ENCODE results near the gene GNG4. TPM values are rescaled to one million over a fixed set of nuclear protein-coding genes. Genes with fewer than 3 reads are reported as not detected.

The GNG4 gene
- total and polyA plus RNA-seq, 9 of the 15 experiments (the other 6 are each of a cell fraction or from before 2014, with no cell fraction given), result 0.06 to 0.58 (median 0.08) TPM; not detected in 4

- TF ChIP-seq E4F1 (CRISPR knock-in tag; IDR thresholded peaks at IDR 0.05; ENCODE audit: borderline replicate concordance), result no peak
- no peak for TF ChIP-seq SRSF9 (IDR thresholded peaks at IDR 0.05; ENCODE audit: borderline replicate concordance, low read depth, low read length)
- no peak for TF ChIP-seq DLX4 (CRISPR knock-in tag; IDR thresholded peaks at IDR 0.05)
- TF ChIP-seq MLLT1 (IDR thresholded peaks at IDR 0.05), result peak in 1 of 2 experiments; percentile 80; a peak in 3 of 4 replicates
- TF ChIP-seq, protein P1, sequence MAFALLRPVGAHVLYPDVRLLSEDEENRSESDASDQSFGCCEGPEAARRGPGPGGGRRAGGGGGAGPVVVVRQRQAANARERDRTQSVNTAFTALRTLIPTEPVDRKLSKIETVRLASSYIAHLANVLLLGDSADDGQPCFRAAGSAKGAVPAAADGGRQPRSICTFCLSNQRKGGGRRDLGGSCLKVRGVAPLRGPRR (CRISPR knock-in tag; IDR thresholded peaks at IDR 0.05), result no peak
- TF ChIP-seq TCF3 (CRISPR knock-in tag; IDR thresholded peaks at IDR 0.05), result no peak
- no peak for TF ChIP-seq ZZZ3 (IDR thresholded peaks at IDR 0.05)
- TF ChIP-seq CBX1 (IDR thresholded peaks at IDR 0.05; ENCODE audit: low read depth), result no peak
- no peak for TF ChIP-seq ZBTB17 (CRISPR knock-in tag; IDR thresholded peaks at IDR 0.05)
- no peak; a peak in 1 of 4 replicates for TF ChIP-seq SIN3A (IDR thresholded peaks at IDR 0.05; ENCODE audit: borderline replicate concordance in 2 of 2, control insufficient read depth in 1 of 2, low read depth in 2 of 2, low read length in 2 of 2)
- no peak for TF ChIP-seq HDAC6 (IDR thresholded peaks at IDR 0.05; ENCODE audit: low read depth, low read length)
- no peak for TF ChIP-seq MXI1 (IDR thresholded peaks at IDR 0.05; ENCODE audit: low read depth, low read length)
- no peak for TF ChIP-seq SRSF7 (optimal IDR thresholded peaks at IDR 0.05; ENCODE audit: low read depth, low read length)
- TF ChIP-seq TRIM24 (IDR thresholded peaks at IDR 0.05), result no peak
- no peak for TF ChIP-seq ASH1L (IDR thresholded peaks at IDR 0.05; ENCODE audit: borderline replicate concordance, low read depth, partially characterized antibody)
- peak; percentile 61; the same call in 1 of the 2 replicates for TF ChIP-seq BCOR (IDR thresholded peaks at IDR 0.05)
- TF ChIP-seq, protein P2, sequence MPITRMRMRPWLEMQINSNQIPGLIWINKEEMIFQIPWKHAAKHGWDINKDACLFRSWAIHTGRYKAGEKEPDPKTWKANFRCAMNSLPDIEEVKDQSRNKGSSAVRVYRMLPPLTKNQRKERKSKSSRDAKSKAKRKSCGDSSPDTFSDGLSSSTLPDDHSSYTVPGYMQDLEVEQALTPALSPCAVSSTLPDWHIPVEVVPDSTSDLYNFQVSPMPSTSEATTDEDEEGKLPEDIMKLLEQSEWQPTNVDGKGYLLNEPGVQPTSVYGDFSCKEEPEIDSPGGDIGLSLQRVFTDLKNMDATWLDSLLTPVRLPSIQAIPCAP (CRISPR knock-in tag; IDR thresholded peaks at IDR 0.05; ENCODE audit: borderline replicate concordance), result no peak
- TF ChIP-seq NR1H2 (CRISPR knock-in tag; IDR thresholded peaks at IDR 0.05), result no peak
These were observed 146.0 kb downstream of the GNG4 start (continued) for GRCh38 chr1:235503403-235504121.

Data from K562 (cell line).